ENCODE measurements around the gene CCDC43.
"Not testable (repeated sequence)": the region's sequence is repeated elsewhere in the genome, so short reads cannot be mapped to it uniquely, and the experiment has no call there.

Gene CCDC43, protein sequence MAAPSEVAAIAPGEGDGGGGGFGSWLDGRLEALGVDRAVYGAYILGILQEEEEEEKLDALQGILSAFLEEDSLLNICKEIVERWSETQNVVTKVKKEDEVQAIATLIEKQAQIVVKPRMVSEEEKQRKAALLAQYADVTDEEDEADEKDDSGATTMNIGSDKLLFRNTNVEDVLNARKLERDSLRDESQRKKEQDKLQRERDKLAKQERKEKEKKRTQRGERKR

GRCh38 chr17:44689477-44690217, at the start of gene CCDC43:
Gene CCDC43, minus strand, starts transcription at chr17:44689776. Its CDS starts 23 bp downstream, at chr17:44689753.
- peak; percentile 96 for DNase-seq
- Histone ChIP-seq H3K36me3 (peaks cover 19% of the 10 kb centered on the region), H3K27ac (peak within 1 kb of the TSS; percentile 76), H3K4me3 (ENCODE audit: low read depth, low read length) (peak within 1 kb of the TSS; percentile 93), H3K9me3 (ENCODE audit: severe bottlenecking) (no peaks in the 10 kb centered on the region), H3K27me3 (ENCODE audit: insufficient read depth, low read depth, severe bottlenecking) (no peaks in the 10 kb centered on the region)
- TF ChIP-seq, protein P1, sequence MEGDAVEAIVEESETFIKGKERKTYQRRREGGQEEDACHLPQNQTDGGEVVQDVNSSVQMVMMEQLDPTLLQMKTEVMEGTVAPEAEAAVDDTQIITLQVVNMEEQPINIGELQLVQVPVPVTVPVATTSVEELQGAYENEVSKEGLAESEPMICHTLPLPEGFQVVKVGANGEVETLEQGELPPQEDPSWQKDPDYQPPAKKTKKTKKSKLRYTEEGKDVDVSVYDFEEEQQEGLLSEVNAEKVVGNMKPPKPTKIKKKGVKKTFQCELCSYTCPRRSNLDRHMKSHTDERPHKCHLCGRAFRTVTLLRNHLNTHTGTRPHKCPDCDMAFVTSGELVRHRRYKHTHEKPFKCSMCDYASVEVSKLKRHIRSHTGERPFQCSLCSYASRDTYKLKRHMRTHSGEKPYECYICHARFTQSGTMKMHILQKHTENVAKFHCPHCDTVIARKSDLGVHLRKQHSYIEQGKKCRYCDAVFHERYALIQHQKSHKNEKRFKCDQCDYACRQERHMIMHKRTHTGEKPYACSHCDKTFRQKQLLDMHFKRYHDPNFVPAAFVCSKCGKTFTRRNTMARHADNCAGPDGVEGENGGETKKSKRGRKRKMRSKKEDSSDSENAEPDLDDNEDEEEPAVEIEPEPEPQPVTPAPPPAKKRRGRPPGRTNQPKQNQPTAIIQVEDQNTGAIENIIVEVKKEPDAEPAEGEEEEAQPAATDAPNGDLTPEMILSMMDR (IDR thresholded peaks at IDR 0.05; ENCODE audit: low read depth, low read length), result no peak

DNA sequence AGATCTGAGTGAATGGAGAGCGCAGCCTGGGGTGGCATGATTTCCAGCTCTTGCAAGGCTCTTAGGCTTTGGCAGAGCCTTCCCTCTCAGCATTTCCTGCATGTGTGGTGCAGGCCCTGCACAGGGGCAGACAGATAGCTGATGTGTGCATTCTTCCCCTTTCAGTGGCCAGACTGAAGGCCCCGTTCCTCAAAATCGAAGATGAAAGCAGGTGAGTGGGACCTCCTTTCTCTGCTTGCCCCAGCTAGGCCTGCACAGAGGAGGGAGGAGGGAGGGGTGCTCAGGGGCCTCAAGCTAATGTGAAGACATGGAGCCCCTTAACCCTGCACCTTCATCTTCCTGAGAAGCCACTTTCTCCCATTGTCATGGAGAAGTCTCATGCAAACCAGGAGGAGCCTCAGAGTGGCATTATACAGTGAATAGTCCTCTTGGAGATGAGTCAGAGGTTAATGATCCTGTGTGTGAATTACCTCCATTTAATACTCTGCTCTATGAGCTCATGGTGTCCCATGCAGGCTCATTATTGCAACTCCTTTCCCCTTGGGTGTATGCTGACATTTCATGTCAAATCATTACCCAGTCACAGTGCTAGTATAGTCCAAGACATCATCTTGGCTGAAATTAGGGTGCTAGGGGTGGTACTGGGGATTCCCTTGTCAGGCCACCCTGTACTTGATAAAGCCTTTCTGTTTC, 48.8 kb upstream of the CCDC43 start:
- Histone ChIP-seq H3K27ac (no peak overlapping the region), H3K9me3 (ENCODE audit: severe bottlenecking) (no peaks in the 10 kb centered on the region), H3K36me3 (peaks cover 17% of the 10 kb centered on the region), H3K4me3 (ENCODE audit: low read depth, low read length) (no peak overlapping the region), H3K27me3 (ENCODE audit: insufficient read depth, low read depth, severe bottlenecking) (no peaks in the 10 kb centered on the region)
- no peak for DNase-seq
- TF ChIP-seq, protein P1 (IDR thresholded peaks at IDR 0.05; ENCODE audit: low read depth, low read length), result no peak

GRCh38 chr17:44736551-44737240, 47.1 kb upstream of the CCDC43 start:
- Histone ChIP-seq H3K4me3 (ENCODE audit: low read depth, low read length) (no peak overlapping the region), H3K36me3 (peaks cover 25% of the 10 kb centered on the region), H3K27me3 (ENCODE audit: insufficient read depth, low read depth, severe bottlenecking) (no peaks in the 10 kb centered on the region), H3K27ac (no peak overlapping the region), H3K9me3 (ENCODE audit: severe bottlenecking) (no peaks in the 10 kb centered on the region)
- TF ChIP-seq, protein P1 (IDR thresholded peaks at IDR 0.05; ENCODE audit: low read depth, low read length), result no peak
- no peak for DNase-seq

DNA sequence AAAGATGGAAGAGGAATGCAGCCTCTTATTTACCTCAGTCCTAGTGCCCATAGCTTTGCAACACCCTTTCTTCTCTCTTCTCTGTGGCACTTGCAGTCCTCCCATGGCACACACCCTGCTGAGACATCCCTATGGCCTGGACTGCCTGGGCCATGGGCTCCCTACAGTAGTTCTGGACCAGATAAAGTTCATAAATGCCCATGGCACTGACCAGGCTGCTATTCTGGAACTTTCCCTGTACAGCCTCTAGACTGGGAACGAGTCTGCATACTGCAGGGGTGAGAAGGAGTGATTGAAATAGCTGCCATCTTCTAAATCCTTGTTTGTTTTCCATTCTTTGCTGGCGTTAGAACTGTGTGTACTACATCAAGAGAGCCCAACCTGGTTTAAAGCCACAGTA, 44.7 kb upstream of the CCDC43 start:
- H3K27me3 ChIP-seq (ENCODE audit: insufficient read depth, low read depth, severe bottlenecking), result no peaks in the 10 kb centered on the region
- no peak overlapping the region for H3K27ac ChIP-seq
- no peaks in the 10 kb centered on the region for H3K9me3 ChIP-seq (ENCODE audit: severe bottlenecking)
- H3K36me3 ChIP-seq, result peaks cover 33% of the 10 kb centered on the region
- TF ChIP-seq, protein P1 (IDR thresholded peaks at IDR 0.05; ENCODE audit: low read depth, low read length), result no peak
- H3K4me3 ChIP-seq (ENCODE audit: low read depth, low read length), result no peak overlapping the region
- no peak for DNase-seq

DNA sequence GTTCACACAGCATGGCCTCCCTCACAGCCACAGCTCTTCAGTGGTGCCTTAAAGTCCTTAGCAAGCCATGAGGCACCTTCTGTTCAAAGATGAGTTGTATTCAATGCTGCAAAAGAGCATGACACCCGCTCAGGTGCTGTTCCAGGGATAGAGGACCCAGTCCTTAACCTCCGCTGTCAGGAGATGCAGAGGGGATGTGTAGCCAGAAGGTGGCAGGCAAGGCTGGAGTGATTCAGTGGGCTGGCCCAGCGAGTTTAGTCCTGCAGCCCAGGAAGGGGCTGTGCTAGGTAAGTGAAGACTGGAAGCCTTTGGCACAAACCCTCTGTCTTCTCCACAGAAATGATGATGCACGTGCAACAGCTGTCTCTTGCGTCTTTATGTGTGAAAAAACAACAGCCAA, 44.2 kb upstream of the CCDC43 start:
- Histone ChIP-seq H3K9me3 (ENCODE audit: severe bottlenecking) (no peaks in the 10 kb centered on the region), H3K27me3 (ENCODE audit: insufficient read depth, low read depth, severe bottlenecking) (no peaks in the 10 kb centered on the region), H3K36me3 (peaks cover 33% of the 10 kb centered on the region), H3K27ac (no peak overlapping the region), H3K4me3 (ENCODE audit: low read depth, low read length) (no peak overlapping the region)
- TF ChIP-seq, protein P1 (IDR thresholded peaks at IDR 0.05; ENCODE audit: low read depth, low read length), result peak; percentile 94
- peak; percentile 84 for DNase-seq

DNA sequence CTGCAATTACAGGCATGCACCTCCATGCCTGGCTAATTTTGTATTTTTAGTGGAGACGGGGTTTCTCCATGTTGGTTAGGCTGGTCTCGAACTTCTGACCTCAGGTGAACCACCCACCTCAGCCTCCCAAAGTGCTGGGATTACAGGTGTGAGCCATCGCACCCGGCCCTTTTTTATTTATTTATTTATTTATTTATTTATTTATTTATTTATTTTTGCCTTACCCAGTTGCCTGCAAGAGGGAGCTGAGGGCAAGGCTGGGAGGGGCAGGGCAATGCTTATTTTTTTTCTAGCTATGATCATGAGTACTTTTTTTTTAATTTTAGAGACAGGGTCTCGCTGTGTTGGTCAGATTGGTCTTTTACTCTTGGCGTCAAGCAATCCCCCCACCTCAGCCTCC, 36.5 kb upstream of the CCDC43 start:
- not testable (repeated sequence) for H3K9me3 ChIP-seq (ENCODE audit: severe bottlenecking); H3K4me3 ChIP-seq (ENCODE audit: low read depth, low read length); DNase-seq; H3K27ac ChIP-seq; H3K27me3 ChIP-seq (ENCODE audit: insufficient read depth, low read depth, severe bottlenecking)
- peaks cover 61% of the 10 kb centered on the region for H3K36me3 ChIP-seq

Measured in WERI-Rb-1 (cell line).